ENCODE measurements around the gene POP4. TPM values are rescaled to one million over a fixed set of nuclear protein-coding genes. Genes with fewer than 3 reads are reported as not detected.

The POP4 gene
- total RNA-seq, 1 donor from 2014 or later, result 60.6 TPM

DNA sequence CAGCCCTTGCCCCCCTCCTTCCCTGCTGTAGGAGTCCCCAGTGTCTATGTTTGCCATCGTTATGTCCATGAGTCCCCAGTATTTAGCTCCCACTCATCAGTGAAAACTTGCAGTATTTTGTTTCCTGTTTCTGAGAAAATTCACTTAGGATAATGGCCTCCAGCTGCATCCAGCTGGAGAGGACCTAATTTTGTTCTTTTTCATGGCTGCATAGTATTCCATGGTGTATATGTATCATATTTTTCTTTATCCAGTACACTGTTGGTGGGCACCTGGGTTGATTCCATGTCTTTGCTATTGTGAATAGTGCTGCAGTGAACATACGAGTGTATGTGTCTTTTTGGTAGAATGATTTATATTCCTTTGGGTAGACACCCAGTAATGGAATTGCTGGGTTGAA is 18.0 kb upstream of the POP4 start:
- H3K27me3 ChIP-seq (ENCODE audit: insufficient read depth, low read length), result peaks cover 4% of the 10 kb centered on the region
- no peak overlapping the region for H3K9ac ChIP-seq (ENCODE audit: low read length)
- Mint-ChIP-seq H3K4me1 (ENCODE audit: low read depth, unreplicated experiment) (peaks cover 31% of the 10 kb centered on the region), H3K9me3 (ENCODE audit: unreplicated experiment) (peaks cover 11% of the 10 kb centered on the region), H3K27me3 (ENCODE audit: low read depth, unreplicated experiment) (peaks cover 36% of the 10 kb centered on the region), H3K4me3 (ENCODE audit: unreplicated experiment) (no peak overlapping the region), H3K27ac (ENCODE audit: unreplicated experiment) (no peak overlapping the region), H3K36me3 (ENCODE audit: low read depth, unreplicated experiment) (no peaks in the 10 kb centered on the region)
- no peak overlapping the region for H2AFZ ChIP-seq (ENCODE audit: low read depth, low read length)
- peaks cover 5% of the 10 kb centered on the region for H3K4me1 ChIP-seq (ENCODE audit: insufficient read depth, low read length)
- H3K36me3 ChIP-seq (ENCODE audit: insufficient read depth, low read length), result no peaks in the 10 kb centered on the region
- no peak for TF ChIP-seq EZH2 (IDR thresholded peaks at IDR 0.05; ENCODE audit: insufficient read depth, low read length)
- TF ChIP-seq, protein P1, sequence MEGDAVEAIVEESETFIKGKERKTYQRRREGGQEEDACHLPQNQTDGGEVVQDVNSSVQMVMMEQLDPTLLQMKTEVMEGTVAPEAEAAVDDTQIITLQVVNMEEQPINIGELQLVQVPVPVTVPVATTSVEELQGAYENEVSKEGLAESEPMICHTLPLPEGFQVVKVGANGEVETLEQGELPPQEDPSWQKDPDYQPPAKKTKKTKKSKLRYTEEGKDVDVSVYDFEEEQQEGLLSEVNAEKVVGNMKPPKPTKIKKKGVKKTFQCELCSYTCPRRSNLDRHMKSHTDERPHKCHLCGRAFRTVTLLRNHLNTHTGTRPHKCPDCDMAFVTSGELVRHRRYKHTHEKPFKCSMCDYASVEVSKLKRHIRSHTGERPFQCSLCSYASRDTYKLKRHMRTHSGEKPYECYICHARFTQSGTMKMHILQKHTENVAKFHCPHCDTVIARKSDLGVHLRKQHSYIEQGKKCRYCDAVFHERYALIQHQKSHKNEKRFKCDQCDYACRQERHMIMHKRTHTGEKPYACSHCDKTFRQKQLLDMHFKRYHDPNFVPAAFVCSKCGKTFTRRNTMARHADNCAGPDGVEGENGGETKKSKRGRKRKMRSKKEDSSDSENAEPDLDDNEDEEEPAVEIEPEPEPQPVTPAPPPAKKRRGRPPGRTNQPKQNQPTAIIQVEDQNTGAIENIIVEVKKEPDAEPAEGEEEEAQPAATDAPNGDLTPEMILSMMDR (IDR thresholded peaks at IDR 0.05; ENCODE audit: insufficient read depth, low read depth, low read length), result no peak
- no peak overlapping the region for H3K27ac ChIP-seq (ENCODE audit: low read depth, low read length)
- FAIRE-seq (no peak), DNase-seq (ENCODE audit: low read depth) (no peak)
- no peak overlapping the region for H3K4me3 ChIP-seq (ENCODE audit: insufficient read depth, low read depth, low read length)
- no peaks in the 10 kb centered on the region for H3K9me3 ChIP-seq (ENCODE audit: insufficient read depth, low read depth, low read length)
- H4K20me1 ChIP-seq (ENCODE audit: insufficient read depth, low read length), result no peaks in the 10 kb centered on the region
- H3K4me2 ChIP-seq (ENCODE audit: low read length), result no peak overlapping the region
- no peaks in the 10 kb centered on the region for H3K79me2 ChIP-seq (ENCODE audit: insufficient read depth, low read length)

DNA sequence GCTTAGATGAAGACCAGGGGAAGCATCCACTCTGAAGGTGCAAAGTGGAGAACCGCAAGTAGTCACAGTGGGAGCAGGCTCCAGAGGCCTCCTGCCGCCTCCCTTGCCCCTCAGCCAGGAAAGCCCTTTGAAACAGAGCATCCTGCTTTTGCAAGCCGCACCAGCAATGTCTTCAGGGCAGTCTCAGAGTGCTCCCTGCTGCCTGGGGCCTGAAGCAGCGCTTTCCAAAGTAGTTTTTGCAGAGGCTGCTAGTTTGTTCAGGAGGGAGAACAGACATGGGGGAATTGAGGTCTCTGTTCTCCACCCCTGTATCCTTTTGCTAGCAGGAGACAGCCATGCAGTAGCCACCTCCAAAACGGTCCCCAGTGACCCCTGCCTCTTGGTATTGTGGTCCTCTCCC is 15.8 kb upstream of the POP4 start:
- no peaks in the 10 kb centered on the region for H3K36me3 ChIP-seq (ENCODE audit: insufficient read depth, low read length)
- peaks cover 4% of the 10 kb centered on the region for H3K27me3 ChIP-seq (ENCODE audit: insufficient read depth, low read length)
- no peak overlapping the region for H3K9ac ChIP-seq (ENCODE audit: low read length)
- FAIRE-seq, result no peak
- no peaks in the 10 kb centered on the region for H3K4me1 ChIP-seq (ENCODE audit: insufficient read depth, low read length)
- Mint-ChIP-seq H3K27ac (ENCODE audit: unreplicated experiment) (no peak overlapping the region), H3K4me1 (ENCODE audit: low read depth, unreplicated experiment) (peaks cover 22% of the 10 kb centered on the region), H3K36me3 (ENCODE audit: low read depth, unreplicated experiment) (no peaks in the 10 kb centered on the region), H3K4me3 (ENCODE audit: unreplicated experiment) (no peak overlapping the region), H3K27me3 (ENCODE audit: low read depth, unreplicated experiment) (peaks cover 43% of the 10 kb centered on the region), H3K9me3 (ENCODE audit: unreplicated experiment) (peaks cover 11% of the 10 kb centered on the region)
- no peak for TF ChIP-seq EZH2 (IDR thresholded peaks at IDR 0.05; ENCODE audit: insufficient read depth, low read length)
- TF ChIP-seq, protein P1 (IDR thresholded peaks at IDR 0.05; ENCODE audit: insufficient read depth, low read depth, low read length), result no peak
- no peaks in the 10 kb centered on the region for H3K79me2 ChIP-seq (ENCODE audit: insufficient read depth, low read length)
- no peak overlapping the region for H3K27ac ChIP-seq (ENCODE audit: low read depth, low read length)
- no peak overlapping the region for H2AFZ ChIP-seq (ENCODE audit: low read depth, low read length)
- no peak for DNase-seq (ENCODE audit: low read depth)
- H4K20me1 ChIP-seq (ENCODE audit: insufficient read depth, low read length), result no peaks in the 10 kb centered on the region
- H3K9me3 ChIP-seq (ENCODE audit: insufficient read depth, low read depth, low read length), result no peaks in the 10 kb centered on the region
- H3K4me3 ChIP-seq (ENCODE audit: insufficient read depth, low read depth, low read length), result no peak overlapping the region
- H3K4me2 ChIP-seq (ENCODE audit: low read length), result no peak overlapping the region

DNA sequence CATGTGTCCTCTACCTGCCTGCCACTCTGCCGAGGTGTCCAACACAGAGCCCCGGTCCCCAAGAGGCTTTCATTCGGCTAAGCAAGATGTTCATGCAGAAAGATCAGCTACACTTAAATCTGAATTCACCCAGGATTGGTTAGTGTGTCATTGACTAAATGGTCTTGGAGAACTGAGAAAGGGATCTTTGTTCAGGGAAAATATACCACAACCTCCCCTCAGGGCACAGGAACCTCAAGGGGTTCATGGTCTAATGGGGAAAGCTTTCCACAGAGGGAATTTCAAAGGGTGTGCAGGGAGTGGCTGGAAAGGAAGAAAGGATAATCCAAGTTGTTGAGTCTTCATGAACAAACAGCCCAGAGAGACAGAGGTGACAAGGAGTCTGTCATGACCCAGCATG is 14.4 kb upstream of the POP4 start:
- DNase-seq (ENCODE audit: low read depth) (no peak), FAIRE-seq (no peak)
- Mint-ChIP-seq H3K27me3 (ENCODE audit: low read depth, unreplicated experiment) (peaks cover 50% of the 10 kb centered on the region), H3K27ac (ENCODE audit: unreplicated experiment) (no peak overlapping the region), H3K9me3 (ENCODE audit: unreplicated experiment) (peaks cover 11% of the 10 kb centered on the region), H3K36me3 (ENCODE audit: low read depth, unreplicated experiment) (no peaks in the 10 kb centered on the region), H3K4me3 (ENCODE audit: unreplicated experiment) (no peak overlapping the region), H3K4me1 (ENCODE audit: low read depth, unreplicated experiment) (peaks cover 9% of the 10 kb centered on the region)
- Histone ChIP-seq H4K20me1 (ENCODE audit: insufficient read depth, low read length) (no peaks in the 10 kb centered on the region), H3K4me3 (ENCODE audit: insufficient read depth, low read depth, low read length) (no peak overlapping the region), H2AFZ (ENCODE audit: low read depth, low read length) (no peak overlapping the region), H3K27me3 (ENCODE audit: insufficient read depth, low read length) (peaks cover 6% of the 10 kb centered on the region), H3K36me3 (ENCODE audit: insufficient read depth, low read length) (no peaks in the 10 kb centered on the region), H3K4me2 (ENCODE audit: low read length) (no peak overlapping the region), H3K27ac (ENCODE audit: low read depth, low read length) (no peak overlapping the region), H3K9me3 (ENCODE audit: insufficient read depth, low read depth, low read length) (no peaks in the 10 kb centered on the region), H3K9ac (ENCODE audit: low read length) (no peak overlapping the region), H3K4me1 (ENCODE audit: insufficient read depth, low read length) (no peaks in the 10 kb centered on the region), H3K79me2 (ENCODE audit: insufficient read depth, low read length) (no peaks in the 10 kb centered on the region)
- TF ChIP-seq EZH2 (IDR thresholded peaks at IDR 0.05; ENCODE audit: insufficient read depth, low read length), result no peak
- TF ChIP-seq, protein P1 (IDR thresholded peaks at IDR 0.05; ENCODE audit: insufficient read depth, low read depth, low read length), result no peak
